ENCODE measurements around the gene INO80E. TPM values are rescaled to one million over a fixed set of nuclear protein-coding genes. Genes with fewer than 3 reads are reported as not detected.
"Not testable (repeated sequence)": the region's sequence is repeated elsewhere in the genome, so short reads cannot be mapped to it uniquely, and the experiment has no call there.

INO80E gene, protein sequence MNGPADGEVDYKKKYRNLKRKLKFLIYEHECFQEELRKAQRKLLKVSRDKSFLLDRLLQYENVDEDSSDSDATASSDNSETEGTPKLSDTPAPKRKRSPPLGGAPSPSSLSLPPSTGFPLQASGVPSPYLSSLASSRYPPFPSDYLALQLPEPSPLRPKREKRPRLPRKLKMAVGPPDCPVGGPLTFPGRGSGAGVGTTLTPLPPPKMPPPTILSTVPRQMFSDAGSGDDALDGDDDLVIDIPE
- polyA plus RNA-seq (ENCODE audit: insufficient read length), result 43.7 TPM

DNA sequence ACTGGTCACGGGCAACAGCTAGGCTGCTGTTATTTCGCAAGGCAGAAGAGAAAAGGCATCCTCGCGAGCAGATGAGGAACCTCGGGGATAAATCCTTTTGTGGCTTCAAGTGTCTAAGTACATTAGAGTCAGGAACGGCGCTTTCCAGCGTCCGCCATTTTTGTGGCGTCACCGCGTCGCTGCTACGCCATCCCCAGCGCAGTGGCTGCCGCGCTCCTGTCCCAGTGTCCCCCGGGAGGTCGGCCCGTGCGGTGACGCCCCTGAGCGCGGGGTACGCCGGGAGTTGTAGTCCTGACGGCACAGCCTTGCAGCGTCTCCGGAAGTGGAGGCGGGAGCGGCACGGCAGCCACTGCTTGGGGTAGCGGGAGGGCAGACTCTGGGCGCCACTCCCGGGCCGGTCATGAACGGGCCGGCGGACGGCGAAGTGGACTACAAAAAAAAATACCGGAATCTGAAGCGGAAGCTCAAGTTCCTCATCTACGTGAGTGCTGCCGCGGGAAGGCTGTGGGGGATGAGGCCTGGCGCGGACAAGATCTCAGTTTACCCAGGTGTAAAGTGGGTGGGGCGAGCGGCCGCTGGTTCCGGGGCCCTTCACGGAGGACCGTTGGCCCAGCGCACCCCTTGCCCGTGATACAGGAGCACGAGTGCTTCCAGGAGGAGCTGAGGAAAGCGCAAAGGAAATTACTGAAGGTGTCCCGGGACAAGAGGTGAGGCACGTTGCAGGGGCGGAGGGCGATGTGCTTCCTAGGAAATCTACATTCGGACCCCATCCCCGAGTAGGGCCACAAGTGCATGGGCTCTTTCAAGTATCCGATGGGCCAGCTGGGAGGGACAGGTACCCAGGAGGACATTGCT is at the start of gene INO80E:
INO80E (plus strand) TSS at position 331 of the 855 bp plus-strand sequence; CDS start at position 401, 70 bp downstream.
- peak; percentile 97 for DNase-seq

DNA sequence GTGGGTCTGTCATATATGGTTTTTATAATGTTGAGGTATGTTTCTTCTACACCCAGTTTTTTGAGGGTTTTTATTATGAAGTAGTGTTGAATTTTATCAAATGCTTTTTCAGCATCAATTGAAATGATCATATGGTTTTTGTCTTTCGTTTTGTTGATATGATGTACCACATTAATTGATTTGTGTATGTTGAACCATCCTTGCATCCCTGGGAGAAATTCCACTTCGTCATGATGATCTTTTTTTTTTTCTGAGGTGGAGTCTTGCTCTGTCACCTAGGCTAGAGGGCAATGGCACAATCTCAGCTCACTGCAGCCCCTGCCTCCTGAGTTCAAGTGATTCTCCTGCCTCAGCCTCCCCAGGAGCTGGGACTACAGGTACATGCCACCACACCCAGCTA is 48.1 kb upstream of the INO80E start:
- no peak for DNase-seq

DNA sequence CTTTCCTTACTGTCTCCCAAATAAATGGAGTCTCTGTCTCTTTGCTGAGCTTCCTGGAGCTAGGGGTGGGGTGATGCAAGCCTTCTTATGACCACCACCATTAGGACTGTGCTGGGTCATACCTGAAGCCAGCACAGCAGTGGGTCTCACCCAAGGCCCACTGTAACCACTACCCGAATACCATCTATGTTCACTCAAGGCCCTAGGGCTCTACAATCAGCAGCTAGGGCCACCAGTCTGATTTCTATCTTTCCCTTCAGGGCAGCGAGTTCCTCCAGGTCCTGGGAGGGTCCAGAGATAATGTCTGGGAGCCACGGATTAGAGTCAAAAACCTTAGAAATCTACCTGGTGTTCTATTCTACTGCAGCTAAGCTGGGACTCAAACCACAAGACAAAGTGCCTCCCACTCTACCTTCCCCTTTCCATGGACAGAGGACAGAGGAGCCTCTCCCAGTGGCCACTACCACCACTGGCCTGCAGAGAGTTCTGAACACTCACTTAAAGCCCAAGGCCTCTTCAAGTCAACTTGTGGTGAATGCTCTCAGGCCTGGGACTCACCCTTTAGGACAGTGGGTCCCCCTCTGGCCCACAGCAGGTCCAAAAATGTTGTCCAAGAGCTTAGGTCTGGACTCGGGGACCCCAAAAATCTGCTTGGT is 45.1 kb upstream of the INO80E start:
- no peak for DNase-seq

DNA sequence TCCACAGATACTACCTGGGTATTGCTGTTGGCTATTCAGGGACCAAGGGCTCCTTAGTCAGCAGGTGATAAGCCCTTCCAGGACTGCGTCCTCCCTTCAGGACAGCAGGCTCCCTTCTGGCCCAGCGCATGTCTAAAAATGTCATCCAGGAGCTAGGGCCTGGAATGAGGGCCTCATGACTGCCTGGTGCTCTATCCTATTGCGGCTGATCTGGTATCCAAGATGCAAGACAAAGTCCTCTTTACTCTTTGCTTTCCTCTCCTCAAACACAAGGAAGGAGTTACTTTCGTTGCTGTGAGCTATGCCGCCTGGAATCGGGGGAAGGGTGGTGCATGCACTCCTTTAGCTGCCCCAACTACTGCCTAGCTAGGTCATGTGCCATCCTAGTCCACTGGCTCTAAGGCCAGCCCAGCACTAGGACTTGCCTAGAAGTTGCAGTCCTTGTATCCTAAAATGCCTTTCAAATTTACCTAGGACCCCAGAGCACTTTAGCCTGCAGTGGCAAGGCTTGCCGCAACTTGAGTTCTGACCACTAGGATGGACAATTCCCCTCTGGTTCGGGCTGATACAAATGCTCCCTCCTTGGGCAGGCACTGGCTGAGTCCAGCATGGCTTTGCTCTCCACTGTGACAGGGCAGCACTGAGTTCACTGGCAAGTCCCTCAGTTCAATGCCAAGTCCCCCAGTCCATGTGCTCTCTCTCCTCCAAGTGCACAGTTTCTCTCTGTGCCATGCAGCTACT is 44.2 kb upstream of the INO80E start:
- DNase-seq, result no peak

DNA sequence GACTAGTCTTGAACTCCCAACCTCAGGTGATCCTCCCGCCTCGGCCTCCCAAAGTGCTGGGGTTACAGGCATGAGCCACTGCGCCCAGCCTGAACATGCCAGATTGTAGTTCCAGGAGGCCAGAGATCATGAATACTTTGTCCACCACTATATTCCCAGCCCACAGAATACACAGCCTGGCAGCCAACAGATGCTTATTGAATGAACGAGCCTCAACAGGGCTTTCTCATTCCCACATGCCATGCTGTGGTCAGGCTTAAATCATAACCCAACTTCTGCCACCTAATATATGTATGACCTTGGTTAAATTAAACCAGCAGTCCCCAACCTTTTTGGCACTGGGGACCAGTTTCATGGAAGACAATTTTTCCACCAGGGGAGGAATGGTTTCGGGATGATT is 37.3 kb upstream of the INO80E start:
- no peak for DNase-seq

DNA sequence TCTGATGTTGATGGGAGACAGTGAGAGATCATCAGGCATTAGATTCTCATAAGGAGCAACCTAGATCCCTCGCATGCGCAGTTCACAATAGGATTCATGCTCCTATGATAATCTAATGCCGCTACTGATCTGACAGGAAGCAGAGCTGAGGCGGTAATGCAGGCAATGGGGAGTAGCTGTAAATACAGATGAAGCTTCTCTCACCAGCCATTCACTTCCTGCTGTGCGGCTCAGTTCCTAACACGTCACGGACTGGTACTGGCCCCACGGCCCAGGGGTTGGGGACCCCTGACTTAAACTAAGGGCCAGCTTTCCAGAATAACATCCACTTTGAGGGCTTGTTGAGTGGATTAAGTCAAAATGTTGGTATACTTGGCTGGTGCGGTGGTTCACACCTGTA is 36.7 kb upstream of the INO80E start:
- no peak for DNase-seq

DNA sequence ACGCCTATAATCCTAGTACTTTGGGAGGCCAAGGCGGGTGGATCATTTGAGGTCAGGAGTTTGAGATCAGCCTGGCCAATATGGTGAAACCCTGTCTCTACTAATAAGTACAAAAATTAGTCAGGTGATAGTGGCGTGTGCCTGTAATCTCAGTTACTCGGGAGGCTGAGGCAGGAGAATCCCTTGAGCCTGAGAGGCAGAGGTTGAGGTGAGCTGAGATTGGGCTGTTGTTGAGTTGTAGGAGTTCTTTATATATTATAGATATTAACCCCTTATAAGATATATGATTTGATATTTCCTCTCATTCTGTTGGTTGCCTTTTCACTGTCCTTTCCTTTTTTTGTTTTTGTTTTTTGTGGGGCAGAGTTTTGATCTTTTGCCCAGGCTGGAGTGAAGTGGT is 36.2 kb upstream of the INO80E start:
- DNase-seq, result not testable (repeated sequence)

DNA sequence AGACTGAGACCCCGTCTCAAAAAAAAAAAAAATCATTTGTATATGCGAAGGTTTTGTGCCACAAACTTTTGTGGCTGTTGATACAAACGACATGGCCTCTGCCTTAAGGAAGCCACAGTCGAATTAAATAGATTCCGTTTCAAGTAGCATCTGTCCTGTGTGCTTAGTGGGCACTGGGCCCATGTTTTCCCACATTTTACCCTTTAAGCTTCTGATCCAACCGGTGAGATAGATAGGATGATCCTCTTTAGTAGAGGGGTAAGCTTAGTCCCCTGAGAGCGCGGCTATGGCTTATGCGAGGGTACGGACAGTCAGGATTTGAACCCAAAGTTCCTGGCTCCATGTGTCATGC is 34.9 kb upstream of the INO80E start:
- no peak for DNase-seq

DNA sequence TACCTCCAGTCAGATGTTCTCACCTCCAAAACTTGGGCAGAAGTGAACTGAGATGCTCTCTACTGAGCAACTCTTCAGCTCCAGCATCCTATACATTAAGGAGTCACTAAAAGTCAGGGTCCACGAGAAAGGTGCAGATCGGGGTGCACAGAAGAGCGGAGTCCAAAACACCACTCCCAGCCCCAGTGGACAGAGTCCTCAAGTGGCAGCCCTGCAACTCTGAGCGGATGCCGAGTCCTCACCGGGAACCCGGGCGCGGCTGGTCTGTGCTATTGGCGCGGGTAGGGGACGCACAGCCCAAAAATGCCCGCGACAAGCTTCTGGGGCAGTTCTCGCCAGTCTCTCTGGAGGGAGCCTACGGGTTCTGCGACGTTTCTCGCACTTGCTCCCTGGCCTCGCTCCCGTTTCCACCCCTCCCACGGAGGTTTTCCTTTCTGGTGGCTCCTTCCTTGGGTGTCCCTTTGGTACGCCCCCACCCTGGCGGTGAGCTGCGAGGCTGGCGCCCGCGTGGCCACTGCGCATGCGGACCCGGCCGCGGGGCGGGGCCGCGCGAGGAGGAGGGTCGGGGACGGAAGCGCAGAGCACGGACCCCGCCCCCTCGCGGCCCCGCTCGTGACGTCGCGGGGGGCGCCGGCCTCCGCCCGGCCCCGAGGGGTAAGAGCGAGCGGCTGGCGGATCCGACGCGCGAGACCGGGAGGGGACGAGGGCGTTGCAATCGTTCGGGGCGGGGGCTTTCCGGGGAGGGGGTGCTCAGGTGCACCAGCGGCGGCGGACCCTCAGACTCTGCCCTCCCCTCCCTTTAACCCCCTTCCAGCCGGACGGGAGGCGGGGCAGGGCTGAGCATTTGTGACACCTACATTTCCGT is 34.3 kb upstream of the INO80E start, which contains the start of gene TMEM219:
TMEM219 (plus strand) TSS at position 601 of the 865 bp plus-strand sequence. CDS start 1,065 bp downstream, outside the sequence.
- peak; percentile 95 for DNase-seq

DNA sequence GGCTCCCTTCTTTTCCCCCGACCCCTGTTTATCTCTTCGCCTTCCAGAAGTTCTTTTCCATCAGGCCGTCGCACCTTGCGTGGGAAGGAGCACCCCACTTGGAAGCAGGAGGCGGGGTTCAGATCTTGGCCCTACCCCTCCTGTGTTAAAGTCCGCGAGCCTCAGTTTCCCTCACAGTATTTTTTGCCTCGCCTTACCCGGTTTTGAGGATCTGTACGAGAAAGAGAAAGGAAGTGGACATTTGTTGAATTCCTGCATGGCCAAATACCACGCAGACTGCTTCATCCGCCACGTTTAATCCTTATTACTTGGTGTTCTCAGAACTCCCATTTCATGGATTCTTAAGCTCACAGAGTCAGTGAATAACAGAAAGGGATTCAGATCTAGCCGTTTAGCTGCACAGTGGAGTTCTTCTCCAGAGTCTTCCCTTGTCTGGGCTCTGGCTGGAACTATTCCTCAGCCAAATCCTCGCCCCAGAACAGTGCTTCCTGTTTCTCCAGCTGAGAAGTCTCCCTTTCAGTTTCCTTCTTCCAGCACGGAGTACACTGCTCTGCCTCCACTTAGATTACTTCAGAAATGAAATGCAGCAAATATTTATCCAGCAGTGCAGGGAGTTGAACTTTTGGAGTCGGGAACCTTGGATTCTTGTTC is 33.6 kb upstream of the INO80E start:
- peak; percentile 52 for DNase-seq

DNA sequence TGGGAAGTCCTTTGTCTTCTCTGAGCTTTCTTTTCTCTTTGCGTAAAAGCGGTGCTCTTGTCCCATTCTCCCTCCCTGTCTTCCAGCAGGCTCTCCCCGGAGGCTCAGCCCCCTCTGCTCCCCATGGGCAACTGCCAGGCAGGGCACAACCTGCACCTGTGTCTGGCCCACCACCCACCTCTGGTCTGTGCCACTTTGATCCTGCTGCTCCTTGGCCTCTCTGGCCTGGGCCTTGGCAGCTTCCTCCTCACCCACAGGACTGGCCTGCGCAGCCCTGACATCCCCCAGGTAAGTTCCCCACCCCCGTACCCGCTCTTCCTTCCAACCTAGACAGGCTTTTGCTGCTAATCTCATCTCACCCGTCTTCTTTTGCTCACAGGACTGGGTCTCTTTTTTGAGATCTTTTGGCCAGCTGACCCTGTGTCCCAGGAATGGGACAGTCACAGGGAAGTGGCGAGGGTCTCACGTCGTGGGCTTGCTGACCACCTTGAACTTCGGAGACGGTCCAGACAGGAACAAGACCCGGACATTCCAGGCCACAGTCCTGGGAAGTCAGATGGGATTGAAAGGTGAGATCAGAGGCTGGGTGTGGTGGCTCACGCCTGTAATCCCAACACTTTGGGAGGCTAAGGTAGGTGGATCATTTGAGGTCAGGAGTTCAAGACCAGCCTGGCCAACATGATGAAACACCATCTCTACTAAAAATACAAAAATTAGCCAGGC is 32.9 kb upstream of the INO80E start:
- no peak for DNase-seq

DNA sequence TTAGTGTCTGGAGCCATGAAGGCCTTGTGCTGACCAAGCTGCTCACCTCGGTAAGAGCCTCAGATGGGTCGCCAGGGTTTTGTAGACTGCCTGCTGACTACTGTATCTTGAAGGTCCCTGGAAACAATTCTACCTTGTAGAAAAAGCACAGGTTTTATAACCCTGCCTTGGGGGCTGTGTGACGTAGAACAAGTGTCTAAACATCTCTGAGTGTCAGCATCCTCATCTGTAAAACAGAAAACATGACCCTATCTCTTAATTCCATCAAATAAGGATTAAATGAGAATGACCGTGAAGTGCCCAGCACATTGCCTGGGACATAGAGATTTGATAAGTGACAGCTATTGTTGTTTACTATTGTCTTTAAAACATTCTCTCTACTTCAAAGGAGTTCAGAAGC is 27.8 kb upstream of the INO80E start:
- DNase-seq, result no peak

DNA sequence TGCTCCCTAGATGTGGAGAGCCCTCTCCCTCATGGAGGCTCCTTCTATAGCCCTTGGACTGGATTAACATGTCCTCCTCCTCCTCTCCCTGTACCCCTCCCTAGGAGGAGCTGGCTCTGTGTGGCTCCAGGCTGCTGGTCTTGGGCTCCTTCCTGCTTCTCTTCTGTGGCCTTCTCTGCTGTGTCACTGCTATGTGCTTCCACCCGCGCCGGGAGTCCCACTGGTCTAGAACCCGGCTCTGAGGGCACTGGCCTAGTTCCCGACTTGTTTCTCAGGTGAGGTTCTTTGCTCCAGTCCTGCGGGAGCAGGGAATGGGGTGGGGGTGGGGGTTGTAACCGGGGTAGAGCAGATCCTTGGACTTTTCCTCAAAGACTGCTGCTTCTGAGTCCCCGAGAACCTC is 24.7 kb upstream of the INO80E start:
- DNase-seq, result no peak

DNA sequence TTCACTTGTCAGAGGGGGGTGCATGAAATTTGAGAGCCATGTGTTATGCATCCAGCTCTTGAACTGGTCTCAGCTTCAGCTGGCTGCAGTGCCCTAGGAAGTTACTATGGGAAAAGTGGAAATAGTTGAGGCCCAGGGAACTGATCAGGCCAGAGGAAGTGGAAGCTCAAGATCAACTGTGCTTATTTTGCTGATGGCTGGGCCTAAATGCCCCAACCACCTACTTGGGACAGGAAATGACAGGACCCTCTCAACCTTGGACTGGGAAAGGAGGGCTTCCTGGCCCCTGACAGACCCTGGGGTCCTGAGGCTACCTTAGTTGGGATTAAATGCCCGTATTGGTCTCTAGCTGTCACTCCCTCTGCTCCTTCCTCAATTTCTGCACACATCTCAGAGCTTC is 23.5 kb upstream of the INO80E start:
- no peak for DNase-seq

DNA sequence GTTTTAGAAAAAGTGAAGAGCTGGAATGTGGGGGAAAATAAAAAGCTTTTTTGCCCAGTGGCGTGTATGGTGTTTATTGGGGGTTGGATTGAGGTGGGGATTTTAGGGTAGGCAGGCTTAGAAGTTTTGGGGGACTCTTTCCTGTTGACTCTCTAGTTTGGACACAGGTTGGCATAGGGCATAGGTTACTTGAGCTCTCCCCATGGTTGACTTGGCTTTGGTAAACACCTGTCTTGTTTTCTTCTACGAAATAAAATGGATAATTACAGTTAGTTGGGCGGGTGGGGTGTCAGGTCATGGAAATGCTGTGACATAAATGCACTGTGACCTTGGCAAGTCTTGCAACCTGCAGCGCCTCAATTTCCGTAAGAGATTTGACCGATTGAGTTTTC is 23.1 kb upstream of the INO80E start:
- no peak for DNase-seq

DNA sequence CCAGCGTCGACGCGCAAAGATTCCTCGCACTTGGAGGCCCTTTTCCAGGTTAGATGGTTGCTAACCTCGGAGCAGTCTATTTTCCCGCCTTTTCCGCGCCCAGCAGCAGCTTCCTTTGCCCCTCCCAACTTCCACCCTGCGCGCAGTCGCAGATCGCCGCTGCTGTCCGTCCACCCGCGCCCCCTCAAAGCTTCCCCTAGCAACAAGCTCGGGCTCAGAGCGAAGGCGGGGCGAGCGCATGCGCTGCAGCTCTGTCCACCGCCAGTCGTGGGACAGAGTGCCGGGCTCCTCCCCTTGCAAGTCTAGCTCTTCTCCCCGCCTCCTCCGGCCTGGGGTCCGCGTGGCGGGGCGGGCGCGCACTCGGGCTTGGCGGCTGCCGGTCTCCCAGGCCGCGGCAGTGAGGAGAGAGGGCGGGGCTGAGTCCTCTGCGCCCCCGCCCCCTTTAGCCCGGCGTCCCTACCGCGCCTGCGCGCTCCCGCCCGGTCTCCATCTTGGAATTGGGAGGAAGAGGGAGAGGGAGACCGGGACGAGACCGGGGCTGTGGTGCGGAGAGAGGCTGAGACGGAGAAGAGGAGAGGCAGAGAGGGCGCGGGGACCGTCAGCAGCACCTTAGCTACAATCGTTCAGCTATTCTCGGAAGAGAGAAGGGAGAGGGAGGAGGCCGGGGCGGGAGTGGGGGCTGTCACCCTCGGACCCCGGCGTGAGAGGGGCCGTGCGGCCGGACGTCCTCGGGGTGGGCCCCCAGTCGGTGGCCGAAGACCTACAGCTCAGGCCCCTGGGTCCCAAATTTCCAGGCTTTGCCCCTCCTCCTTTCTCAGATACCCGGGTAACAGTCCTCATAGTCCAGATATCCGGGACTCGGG is 22.4 kb upstream of the INO80E start, which contains the start of gene TAOK2:
TAOK2 (plus strand) TSS at position 485 of the 863 bp plus-strand sequence. CDS start 3,905 bp downstream, outside the sequence.
- peak; percentile 99 for DNase-seq

DNA sequence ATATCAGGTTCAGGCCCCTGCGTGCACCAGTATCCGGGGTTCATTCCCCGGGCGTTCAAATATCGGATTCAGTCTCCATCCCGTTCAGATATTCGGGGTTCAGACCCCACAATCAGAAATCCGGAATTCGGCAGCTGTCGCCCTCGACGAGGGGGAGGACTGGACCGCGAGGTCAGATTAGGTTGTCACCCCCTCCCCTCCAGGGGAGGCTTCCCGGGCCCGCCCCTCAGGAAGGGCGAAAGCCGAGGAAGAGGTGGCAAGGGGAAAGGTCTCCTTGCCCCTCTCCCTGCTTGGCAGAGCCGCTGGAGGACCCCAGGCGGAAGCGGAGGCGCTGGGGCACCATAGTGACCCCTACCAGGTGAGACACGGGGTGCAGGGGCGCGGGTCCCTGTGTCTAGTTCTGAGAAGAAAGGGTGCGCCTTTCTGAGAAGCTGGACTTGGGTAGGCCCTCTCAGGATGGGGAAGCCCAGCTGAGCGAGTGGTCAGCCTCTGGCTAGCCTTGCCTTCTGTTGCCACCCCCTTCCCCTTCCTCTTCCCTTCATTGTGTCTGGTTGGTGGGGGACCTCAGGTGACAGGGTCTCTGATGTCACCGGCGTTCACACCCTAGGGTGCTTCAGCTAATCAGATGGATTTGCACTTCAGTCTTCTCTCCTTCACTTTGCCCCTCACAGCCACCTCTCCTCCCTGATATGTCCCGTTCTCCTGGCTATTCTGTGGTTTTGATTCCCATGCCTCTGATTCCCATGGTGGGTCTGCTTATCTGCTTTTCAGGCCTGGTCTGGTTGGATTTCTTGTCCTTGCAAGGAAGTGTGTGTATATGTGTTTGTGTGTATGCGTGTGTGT is 21.5 kb upstream of the INO80E start:
- peak; percentile 29 for DNase-seq

DNA sequence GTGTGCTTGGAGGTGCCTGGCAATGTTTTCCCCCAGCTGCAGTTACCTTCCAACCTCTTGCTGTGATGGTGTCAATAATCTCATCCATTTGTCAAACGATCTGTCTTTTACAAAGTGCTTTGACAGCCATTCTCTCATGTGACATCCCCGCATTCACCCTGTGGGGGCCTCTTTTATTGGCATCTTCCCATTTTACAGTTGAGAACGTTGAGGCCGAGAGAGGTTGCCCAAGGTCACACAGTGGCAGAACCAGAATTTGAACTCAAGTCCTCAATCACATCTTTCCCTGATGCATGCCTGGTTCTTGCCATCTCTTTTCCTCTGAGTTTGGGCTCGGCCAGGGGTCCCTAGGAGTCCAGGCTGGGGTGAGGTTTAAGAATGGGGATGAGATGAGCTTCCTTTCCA is 20.9 kb upstream of the INO80E start:
- no peak for DNase-seq

Data from hindlimb muscle (tissue), 1 donor.